GM21737 (cell line): ENCODE results near the gene CDK15.
"Not testable (repeated sequence)": the region's sequence is repeated elsewhere in the genome, so short reads cannot be mapped to it uniquely, and the experiment has no call there.

Experiments
- ATAC-seq: cut with Tn5 transposase; IDR thresholded peaks from one replicate; pipeline ENCODE4 v1.9.1; 2021; ENCODE audit warnings: mild to moderate bottlenecking, moderate library complexity; ENCODE audit not compliant: unreplicated experiment

CDK15 gene

DNA sequence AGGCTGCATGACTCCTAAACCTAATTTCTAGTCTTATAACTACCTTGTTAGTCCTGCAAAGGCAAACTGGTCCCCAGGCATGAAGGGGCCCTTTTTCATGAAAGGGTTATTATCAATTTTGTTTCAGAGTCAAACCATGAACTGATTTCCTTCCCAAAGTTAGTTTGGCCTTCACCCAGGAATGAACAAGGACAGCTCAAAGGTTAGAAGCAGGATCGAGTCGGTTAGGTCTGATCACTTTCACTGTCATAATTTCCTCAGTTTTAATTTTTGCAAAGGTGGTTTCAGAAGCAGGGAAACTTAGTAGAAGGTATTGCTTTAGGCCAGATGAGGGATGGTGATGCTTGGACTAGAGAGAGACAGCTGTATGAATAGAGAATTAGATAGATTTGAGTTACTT, 16.9 kb upstream of the CDK15 start:
- no peak for ATAC-seq

DNA sequence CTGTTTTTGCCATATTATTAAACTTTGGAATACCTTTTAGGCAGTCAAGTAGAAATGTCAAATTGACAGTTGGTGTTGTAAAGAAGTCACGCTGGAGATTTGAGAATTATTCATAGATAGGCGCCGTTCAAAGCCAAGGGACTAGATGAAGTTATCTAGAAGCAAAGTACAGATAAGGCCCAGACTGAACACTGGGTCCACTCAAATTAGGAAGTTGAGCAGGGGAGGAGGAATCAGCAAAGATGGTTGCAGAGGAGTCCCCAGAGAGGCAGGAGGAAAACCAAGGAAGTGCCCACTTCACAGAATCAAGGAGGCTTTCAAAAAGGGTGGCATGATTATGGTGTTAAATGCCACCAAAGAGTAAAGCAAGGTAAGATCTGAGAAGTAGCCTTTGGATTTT, 16.0 kb upstream of the CDK15 start:
- ATAC-seq, result no peak

DNA sequence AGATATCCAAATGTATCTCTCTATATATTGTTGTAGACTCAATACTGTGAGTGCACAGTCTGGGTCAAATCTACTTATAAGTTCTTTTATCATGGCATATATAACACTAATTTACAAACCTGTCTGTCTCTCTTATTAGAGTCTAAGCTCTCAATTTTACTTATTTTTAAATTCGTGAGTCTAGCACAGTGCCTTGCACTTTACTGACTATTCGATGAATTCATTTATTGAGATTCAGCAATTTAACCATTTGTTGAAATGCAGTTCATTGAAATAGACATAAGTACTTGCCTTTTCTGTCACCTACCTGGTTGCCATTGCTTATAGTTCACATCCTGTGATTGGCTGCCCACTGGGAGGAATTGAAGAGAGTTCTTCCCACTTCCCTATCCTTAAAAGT, 15.3 kb upstream of the CDK15 start:
- ATAC-seq, result no peak

DNA sequence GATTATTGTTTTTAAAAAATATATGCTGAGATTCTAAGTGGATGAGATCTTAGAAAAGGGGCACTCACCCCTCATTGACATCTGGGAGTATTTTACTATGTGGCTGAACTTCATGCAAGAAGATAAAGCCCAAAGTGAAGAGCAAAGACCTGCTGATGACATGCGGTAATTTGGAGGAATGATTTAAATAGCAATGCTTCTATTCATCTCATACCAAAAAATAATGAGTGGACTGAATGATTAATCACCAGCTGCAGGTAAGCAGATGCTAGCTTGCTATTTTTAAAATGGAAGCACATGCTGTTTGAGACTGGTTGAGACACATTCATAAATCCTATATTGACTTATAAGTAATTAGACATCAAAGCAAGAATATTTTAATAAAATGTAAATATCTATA, 12.7 kb upstream of the CDK15 start:
- ATAC-seq, result no peak

DNA sequence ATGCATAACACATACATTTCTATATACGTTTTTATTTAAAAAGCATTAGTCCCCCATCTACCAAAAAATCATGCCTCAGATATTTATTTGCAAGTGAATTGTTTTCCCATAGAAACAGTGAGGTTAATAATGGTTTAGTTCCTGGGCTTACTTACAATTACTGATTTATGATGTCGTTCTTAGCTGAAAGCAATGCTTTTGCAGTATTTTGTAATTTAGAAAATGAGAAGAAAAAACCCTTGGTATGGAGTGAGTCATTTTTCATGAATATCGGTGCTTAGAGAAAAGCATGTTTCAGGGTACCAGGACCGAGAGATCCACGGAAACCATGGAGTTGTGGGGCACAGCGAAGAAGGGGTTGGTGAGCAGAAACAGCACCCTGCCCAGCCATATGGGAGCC, 12.0 kb upstream of the CDK15 start:
- ATAC-seq, result no peak

DNA sequence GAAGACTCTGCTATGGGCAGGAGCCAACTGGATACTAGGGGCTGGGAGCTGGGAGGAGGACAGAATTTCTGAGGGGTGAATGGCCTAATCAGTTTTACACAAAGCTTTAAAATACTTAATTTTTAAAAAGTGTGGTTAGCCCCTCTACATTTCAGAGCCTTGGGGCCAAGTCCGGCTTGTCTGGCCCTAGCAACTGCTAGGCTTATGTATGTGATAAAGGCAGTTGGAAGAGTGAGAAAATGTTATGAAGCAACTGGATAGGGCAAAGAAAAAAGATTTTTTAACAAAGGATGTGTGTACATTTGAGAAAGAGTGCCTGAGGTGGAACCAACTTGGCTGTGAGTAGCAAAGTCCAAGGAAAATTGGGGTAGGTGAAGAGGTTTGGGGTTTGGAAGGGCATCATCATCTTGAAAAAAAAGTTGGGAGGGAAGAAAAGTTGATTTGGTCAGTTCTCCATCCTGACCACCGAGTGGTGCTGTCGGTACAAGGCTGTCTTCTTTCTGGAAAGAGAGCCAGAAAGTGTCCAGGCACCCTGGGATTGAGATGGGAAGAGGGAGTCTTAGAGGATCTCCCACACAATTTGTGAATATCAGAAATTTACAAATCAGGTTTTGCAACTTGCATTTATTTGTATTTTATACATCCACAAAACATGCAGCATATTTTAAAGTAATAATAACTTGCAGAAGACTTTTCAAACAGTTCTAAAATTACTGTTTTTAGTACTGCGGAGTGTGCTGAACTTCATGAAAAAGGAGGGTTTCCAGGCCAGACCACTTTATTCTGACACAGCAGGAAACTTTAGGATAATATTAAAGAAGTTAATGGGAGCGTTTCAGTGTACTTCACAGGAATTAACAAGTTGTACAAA, 10.5 kb upstream of the CDK15 start:
- no peak for ATAC-seq

DNA sequence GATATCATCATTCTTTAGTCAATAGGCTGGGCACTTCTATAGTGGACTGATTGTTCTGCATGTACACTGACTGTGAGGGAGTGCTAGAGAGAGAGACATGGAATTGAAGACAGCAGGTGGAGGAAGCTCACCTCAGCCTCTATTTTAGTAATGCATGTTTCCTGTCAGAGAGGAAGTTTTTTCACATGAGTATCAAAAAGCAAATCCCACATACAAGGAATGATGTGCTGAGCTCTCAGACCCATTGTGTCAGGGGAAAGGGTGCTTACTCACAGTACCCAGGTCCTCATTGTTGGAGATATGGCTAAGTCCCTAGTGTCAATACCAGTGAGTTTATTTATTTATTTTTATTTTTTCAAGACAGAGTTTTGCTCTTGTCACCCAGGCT, 9.9 kb upstream of the CDK15 start:
- no peak for ATAC-seq

DNA sequence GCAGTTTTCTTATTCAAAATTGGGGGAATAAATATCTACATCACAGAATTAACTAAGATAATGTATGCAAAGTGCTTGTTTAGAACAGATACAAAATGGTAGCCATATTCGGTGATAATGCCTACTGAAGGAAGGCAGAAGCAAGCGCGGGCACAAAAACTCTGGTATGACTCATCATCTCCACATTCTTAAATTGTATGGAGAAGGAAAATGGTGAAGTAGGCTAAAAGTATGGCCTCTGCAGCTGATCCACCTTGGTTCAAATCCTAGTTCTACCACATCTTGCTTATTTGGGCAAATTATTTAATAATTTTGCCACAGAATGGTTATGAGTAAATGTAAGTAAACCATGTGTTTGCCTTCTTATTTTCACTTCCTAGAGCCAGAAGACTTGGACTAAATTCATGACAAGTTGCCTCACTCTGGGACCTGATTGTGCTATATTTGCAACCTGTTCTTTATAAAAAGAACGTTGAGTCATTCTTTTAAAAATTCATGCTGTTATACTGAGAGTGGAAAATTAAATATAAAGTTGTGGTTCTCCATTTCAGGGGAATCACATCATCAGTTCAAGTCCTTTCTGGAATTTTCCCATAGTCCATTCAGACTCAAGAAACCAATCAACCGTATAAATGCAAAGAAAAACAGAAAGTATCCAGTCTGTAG, 9.0 kb upstream of the CDK15 start:
- ATAC-seq, result no peak

DNA sequence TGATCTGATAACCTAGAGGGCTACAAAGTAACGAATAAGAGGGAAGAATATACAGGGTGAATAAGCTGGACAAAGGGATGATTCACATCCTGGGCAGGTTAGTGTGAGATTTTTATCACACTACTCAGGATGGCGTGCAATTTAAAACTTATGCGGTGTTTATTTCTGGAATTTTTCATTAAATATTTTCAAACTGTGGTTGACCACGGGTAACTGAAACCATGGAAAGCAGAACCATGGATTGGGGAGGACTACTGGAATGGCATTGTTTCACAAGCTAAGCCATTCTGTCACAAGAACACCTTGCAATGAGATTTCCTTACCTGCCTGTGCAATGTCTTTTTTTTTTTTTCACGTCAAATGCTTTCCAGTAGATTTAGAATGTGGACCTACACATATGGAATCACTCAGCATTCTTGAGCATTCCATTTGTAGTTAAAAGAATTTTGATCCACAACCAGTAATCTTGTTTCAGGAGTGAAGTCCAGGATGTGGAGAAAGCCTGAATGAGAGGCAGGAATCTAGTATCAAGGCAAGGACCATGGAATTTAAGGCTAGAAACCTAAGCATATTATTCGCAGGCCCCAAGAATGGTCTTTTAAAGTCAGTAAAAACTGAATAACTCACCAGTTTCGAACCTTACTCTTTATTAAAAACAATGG, 8.0 kb upstream of the CDK15 start:
- no peak for ATAC-seq

DNA sequence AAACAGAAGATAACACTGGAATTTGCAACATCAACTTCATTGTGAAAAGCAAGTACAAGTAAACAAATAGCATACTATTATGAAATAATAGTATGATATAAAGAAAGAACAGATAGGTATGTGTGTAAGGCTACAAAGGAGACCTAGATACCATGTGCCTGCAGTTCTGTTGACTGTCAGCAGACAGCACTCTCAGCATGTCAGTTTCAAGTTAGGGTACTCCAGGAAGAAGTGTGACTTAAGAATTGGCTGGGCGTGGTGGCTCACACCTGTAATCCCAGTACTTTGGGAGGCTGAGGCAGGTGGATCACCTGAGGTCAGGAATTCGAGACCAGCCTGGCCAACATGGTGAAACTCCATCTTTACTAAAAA, 7.4 kb upstream of the CDK15 start:
- not testable (repeated sequence) for ATAC-seq

DNA sequence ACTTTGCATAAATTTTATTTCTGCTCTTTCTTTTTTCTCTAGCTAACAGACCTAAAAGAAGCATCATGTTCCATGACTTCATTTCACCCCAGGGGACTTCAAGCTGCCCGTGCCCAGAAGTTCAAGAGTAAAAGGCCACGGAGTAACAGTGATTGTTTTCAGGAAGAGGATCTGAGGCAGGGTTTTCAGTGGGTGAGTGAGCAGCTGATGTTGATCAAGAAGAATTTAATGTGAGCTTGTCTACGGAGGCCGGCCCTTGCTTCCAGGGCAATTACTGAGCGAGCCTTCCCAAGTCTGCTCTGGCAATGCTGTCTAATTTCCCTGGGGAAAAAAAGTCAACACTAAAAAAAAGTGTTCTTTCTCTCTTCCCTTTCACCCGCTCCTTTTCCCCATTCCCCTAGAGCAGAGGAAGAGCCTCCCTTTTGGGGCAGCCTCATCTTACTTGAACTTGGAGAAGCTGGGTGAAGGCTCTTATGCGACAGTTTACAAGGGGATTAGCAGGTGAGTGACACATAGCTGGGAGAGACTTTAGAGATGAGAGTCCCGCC, 1.2 kb downstream of the CDK15 start:
- ATAC-seq, result no peak

DNA sequence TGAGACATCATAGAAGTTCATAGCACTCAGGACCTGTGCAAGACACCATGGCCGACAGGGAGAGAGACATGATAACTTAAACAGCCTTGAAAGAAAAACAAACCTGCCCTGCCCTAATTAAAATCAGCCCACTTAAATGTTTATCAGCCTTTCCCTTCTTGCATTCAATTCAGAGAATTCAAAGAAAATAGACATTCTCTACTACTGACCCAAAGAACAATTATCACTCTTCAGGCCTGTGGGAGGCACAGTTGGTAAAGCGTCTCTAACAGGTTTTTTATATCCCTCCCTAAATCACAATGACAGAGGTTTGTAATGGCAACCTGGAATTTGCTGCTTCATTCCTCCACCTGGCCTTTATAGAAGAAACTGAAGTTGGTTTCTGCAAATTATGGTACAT, 1.7 kb downstream of the CDK15 start:
- no peak for ATAC-seq

DNA sequence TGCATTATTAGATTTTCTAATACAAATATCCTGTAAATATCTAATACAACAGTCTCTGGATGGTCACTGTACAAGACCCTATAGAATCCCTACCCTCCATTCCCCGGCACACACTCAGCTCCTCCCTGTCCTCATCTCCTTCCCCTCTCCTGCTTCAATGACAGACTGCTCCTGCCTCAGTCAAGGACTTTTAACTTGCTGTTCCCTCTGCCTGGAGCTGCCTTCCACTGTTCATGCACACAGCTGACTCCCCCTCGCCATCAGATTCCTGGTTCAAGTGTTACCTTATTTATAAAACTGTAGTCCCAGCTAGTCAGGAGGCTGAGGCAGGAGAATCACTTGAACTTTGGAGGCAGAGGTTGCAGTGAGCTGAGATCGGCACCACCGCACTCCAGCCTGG, 3.3 kb downstream of the CDK15 start:
- no peak for ATAC-seq

DNA sequence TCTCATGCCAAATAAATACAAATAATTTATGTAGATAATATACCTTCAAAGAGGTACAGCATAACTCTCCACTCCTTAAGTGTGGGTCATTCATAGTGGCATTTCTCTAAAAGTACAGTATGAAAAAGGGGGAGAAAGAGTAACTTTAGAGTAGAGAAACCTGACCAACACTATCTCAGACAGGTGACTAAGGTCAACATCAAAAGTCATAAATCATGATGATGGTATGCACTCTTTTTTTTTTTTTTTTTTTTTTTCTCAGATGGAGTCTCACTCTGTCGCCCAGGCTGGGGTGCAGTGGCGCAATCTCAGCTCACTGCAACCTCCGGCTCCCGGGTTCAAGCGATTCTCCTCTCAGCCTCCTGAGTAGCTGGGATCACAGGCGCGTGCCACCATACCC, 4.3 kb downstream of the CDK15 start:
- ATAC-seq, result not testable (repeated sequence)

DNA sequence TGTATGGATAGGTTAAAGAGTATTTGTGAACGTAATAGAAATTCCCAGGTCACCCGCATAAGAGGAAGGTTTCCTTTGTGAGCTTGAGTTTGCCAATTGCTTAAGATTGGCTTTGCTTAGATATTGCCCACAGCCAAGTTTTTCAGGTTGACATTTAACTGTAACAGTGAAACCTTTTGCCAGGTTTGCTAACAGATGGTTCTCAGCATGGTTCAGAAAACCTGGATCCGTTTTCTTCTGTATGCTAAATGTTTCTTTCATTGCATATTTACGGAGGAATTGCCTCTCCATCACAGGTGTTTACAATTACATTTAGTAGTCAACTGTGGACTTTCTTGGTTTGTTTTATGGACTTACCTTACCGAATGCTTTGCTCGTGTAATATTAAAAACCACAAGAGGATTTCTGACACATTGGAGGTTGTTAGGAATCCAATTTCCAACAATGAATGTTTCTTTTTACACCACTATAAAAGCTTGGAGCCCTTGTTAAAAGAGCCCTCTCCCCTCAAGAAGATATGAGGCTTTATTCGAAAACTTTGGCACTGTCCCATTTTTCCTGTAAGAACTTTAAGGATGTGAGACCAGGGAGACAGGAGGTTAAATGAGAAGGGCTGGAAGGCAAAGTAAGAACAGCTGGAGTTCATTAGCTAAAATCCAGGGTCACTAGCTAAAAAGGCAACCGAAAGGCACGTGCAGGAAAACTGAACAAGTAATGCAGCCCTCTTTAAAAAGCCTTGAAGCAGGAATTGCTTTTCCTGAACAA, 7.8 kb downstream of the CDK15 start:
- ATAC-seq, result no peak

DNA sequence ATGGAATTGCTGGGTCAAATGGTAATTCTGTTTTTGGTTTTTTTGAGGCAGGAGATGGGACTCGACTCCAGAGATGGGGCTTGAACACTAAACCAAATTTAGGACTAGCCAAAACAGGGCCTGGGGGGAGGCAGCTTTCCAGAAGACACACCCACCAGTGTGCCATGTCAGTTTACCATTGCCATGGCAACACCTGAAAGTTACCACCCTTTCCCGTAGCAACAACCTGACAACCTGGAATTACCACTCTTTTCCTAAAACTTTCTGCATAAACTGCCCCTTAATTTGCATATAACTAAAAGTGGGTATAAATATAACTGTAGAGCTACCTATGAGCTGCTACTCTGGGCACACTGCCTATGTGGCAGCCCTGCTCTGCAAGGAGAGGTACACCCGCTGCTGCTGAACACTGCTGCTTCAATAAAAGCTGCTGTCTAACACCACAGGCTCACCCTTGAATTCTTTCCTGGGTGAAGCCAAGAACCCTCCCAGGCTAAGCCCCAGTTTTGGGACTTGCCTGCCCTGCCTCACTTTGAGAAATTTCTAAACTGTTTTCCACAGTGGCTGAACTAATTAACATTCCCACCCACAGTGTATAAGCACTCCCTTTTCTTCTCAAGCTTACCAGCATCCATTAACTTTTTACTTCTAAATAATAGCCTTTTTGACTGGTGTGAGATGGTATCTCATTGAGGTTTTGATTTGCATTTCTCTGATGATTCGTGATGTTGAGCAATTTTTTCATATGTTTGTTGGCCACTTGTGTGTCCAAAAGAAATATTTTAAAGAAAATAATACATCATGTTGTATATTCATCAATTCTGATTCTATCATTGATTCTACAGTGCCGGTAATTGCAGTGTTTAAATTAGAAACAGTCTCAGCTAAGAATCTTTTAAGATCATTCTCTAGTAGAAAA, 10.6 kb downstream of the CDK15 start:
- no peak for ATAC-seq

DNA sequence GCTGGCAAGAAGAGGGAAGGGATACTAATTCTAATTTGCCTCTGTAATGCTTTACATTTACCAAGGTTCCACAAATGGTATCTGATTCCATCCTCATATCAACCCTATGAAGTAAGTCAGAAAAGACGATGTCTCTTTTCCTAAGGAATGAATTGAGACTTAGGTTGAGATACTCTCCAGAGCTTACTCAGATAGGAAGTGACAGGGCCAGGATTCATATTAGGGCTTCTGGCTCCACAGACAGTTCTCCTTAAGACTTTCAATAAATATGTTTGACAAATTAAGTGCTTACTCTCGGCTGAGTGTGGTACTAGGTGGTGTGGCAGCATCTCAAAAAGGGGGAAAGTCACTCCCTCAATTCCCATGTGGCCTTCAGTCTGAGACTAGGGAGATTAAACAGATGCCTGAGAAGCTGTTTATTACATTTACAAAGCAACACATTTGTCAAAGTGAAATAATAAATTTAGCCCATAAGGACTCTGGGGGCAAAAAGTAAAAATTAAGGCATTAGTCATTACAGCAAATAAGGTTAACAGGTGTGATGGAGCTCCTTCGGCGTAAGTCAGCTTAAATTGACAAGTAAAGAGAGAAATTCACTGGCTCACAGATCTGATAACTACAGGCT, 14.2 kb downstream of the CDK15 start:
- no peak for ATAC-seq

DNA sequence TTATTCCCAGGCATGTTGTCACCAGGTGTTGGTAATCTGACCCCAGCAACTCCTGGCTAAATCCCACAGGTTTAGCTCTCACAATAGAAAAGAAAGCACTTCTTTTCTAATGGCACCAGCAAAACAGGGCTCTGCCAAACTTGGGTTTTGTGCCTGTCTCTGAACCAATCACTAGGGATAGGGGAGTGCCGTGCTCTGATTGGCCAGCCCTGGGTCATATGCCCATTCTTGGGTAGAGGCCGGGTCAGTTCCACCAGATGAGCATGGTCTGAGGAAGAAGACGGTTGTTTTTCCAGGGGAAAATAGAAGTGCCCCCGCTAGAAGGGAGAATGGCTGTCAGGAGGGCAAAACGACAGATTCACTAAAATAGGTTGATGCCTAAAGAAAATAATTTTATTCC, 14.7 kb downstream of the CDK15 start:
- no peak for ATAC-seq

DNA sequence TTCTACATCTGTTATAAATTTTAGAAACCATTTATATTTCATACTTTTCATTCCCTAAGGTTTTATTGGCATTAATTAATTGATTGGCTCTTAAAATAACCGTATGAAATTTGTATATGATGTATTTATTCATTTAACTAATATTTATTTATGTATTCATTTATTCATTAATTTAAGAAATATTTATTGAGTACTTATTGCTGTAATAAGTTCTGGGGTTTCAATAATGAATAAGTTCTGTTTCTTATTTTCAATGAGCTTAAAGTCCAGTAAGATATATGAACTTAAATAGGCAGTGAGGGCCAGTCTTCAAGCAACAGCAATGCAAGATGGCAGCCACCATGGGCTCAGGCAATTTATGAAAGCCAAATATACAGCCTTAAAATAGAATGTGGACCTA, 17.9 kb downstream of the CDK15 start:
- no peak for ATAC-seq

DNA sequence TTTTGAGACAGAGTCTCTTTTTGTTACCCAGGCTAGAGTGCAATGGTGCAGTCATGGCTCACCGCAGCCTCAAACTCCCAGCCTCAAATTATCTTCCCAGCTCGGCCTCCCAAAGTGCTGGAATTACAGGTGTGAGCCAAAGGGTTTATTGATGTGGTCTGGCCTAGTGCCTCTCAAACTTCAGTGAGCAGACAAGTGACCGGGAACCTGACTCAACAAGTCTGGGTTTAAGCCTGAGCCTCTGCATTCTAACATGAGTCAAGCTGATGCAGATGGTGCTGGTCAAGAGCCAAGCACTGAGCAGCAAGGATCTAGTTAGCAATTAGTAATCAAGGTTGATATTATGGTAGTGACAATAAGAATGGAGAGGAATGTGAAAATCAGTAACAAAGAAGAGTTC, 21.3 kb downstream of the CDK15 start:
- ATAC-seq, result no peak
